SK-N-SH treated with all-trans-retinoic acid at 6 μM for 48 hours (cell line): ENCODE results near the gene SRMS.

Source experiments
- ARNTL ChIP-seq: fragments of 450-650 bp; formaldehyde crosslinking; IDR thresholded peaks from 2 replicates; pipeline ENCODE4 v1.5.0; 2020; ENCODE audit warnings: low read depth, mild to moderate bottlenecking, moderate library complexity, borderline replicate concordance
- BACH2 ChIP-seq: fragments of 250-450 bp; sonication (Bioruptor Pico); IDR thresholded peaks from 2 replicates; pipeline ENCODE4 v1.9.0; 2021; ENCODE audit warnings: mild to moderate bottlenecking, borderline replicate concordance
- CREB5 ChIP-seq: fragments of 250-450 bp; sonication (Bioruptor Pico); IDR thresholded peaks from 2 replicates; pipeline ENCODE4 v1.5.1; 2020; ENCODE audit warnings: low read depth, mild to moderate bottlenecking, moderate library complexity
- GLIS3 ChIP-seq: fragments of 250-450 bp; sonication (Bioruptor Pico); IDR thresholded peaks from 2 replicates; pipeline ENCODE4 v1.5.0; 2020; ENCODE audit warnings: mild to moderate bottlenecking, moderate library complexity
- PATZ1 ChIP-seq: fragments of 250-450 bp; sonication (Bioruptor Pico); IDR thresholded peaks from 2 replicates; pipeline ENCODE4 v1.8.0; 2020; ENCODE audit warnings: mild to moderate bottlenecking, moderate library complexity, borderline replicate concordance
- PPARA ChIP-seq: fragments of 250-450 bp; sonication (Bioruptor Pico); IDR thresholded peaks from 2 replicates; pipeline ENCODE4 v1.5.0; 2020; ENCODE audit warnings: mild to moderate bottlenecking, borderline replicate concordance
- RARB ChIP-seq: fragments of 250-450 bp; sonication (Bioruptor Pico); IDR thresholded peaks from 2 replicates; pipeline ENCODE4 v1.8.0; 2021; ENCODE audit warnings: mild to moderate bottlenecking, moderate library complexity
- SNAI2 ChIP-seq: fragments of 250-450 bp; sonication (Bioruptor Pico); IDR thresholded peaks from 2 replicates; pipeline ENCODE4 v1.5.0; 2020; ENCODE audit warnings: mild to moderate bottlenecking, moderate library complexity
- ZFP3 ChIP-seq: fragments of 250-450 bp; sonication (Bioruptor Pico); IDR thresholded peaks from 2 replicates; pipeline ENCODE4 v1.5.0; 2020; ENCODE audit warnings: mild to moderate bottlenecking, moderate library complexity
- ZFP30 ChIP-seq: fragments of 450-650 bp; formaldehyde crosslinking; IDR thresholded peaks from 2 replicates; pipeline ENCODE4 v1.5.0; 2022; ENCODE audit warnings: mild to moderate bottlenecking, moderate library complexity
- ZNF565 ChIP-seq: fragments of 450-650 bp; formaldehyde crosslinking; conservative IDR thresholded peaks from 2 replicates; pipeline ENCODE4 v1.5.0; 2020; ENCODE audit warnings: low read depth, mild to moderate bottlenecking, moderate library complexity
- ZNF70 ChIP-seq: fragments of 450-650 bp; formaldehyde crosslinking; IDR thresholded peaks from 2 replicates; pipeline ENCODE4 v1.5.0; 2020; ENCODE audit warnings: mild to moderate bottlenecking, moderate library complexity

GRCh38 chr20:63546956-63547724 lies 409 bp downstream of the SRMS start:
- TF ChIP-seq ARNTL (CRISPR knock-in tag) (no peak), PATZ1 (no peak), PPARA (CRISPR knock-in tag) (no peak), BACH2 (CRISPR knock-in tag) (no peak), ZFP30 (CRISPR knock-in tag) (no peak), ZNF70 (CRISPR knock-in tag) (no peak), SNAI2 (CRISPR knock-in tag) (no peak), CREB5 (CRISPR knock-in tag) (no peak), GLIS3 (no peak), ZNF565 (CRISPR knock-in tag) (no peak), RARB (CRISPR knock-in tag) (no peak), ZFP3 (CRISPR knock-in tag) (no peak)
